K562 (cell line): ENCODE results near the gene PAX2. TPM values are rescaled to one million over a fixed set of nuclear protein-coding genes. Genes with fewer than 3 reads are reported as not detected.

Experiments used
- KAT7 ChIP-seq: sonication (generic); formaldehyde crosslinking; IDR thresholded peaks from 2 replicates; pipeline ENCODE4 v1.8.0; 2022; ENCODE audit warnings: missing genetic modification reagents, mild to moderate bottlenecking, borderline replicate concordance
- KDM2B ChIP-seq: fragments of 250-450 bp; sonication (Bioruptor Pico); IDR thresholded peaks from 2 replicates; pipeline ENCODE4 v1.8.0; 2021; ENCODE audit warnings: mild to moderate bottlenecking, moderate library complexity
- WHSC1 ChIP-seq: IDR thresholded peaks from one replicate; pipeline ENCODE4 v1.6.1; 2012; ENCODE audit warnings: low read length, control low read depth, inconsistent platforms
- polyA plus RNA-seq, 8 experiments: library from polyadenylated mRNA; depleted of rRNA in 4 of 8; stranded (reverse) in 5 of 8; unstranded in 3 of 8; fragments of >200 nt; fragmentation: Nextera tagmentation in 2 of 8; fragmentation: Illumina TruSeq in 1 of 8; extraction: Ambion mirVana in 2 of 8; extraction: Trizol in 1 of 8; gene quantifications; 2 replicates each; pipeline versions ENCODE4 v1.2.1 to v1.2.3, GENCODE V29; 2011 to 2014; ENCODE audit warnings: inconsistent platforms in 1 of 8, missing spikeins in 1 of 8
- total RNA-seq, 7 experiments: library from RNA; depleted of rRNA in 6 of 7; stranded (reverse); fragments of >200 nt in 6 of 7; fragmentation: Illumina TruSeq in 2 of 7; extraction: Trizol in 2 of 7; gene quantifications; 2 replicates each; pipeline versions ENCODE4 v1.2.1 to v1.2.3, GENCODE V29; 2011 to 2021; ENCODE audit warnings: low replicate concordance in 1 of 7
- TF ChIP-seq, protein P1 (sequence below): fragments of 450-650 bp; conservative IDR thresholded peaks from 2 replicates; pipeline ENCODE4 v1.6.1; 2016; ENCODE audit warnings: missing genetic modification characterization, low read depth, mild to moderate bottlenecking, control low read depth, missing compliant biosample characterization
- TF ChIP-seq, protein P2 (sequence below): IDR thresholded peaks from 2 replicates; pipeline ENCODE4 v1.6.1; 2011; ENCODE audit not compliant: insufficient read length; ENCODE audit errors: extremely low read depth
- TF ChIP-seq, protein P3 (sequence below): fragments of 450-650 bp; IDR thresholded peaks from 2 replicates; pipeline ENCODE4 v1.6.1; 2016; ENCODE audit warnings: antibody characterized with exemption

The PAX2 gene
- total and polyA plus RNA-seq, 9 of the 15 experiments (the other 6 are each of a cell fraction or from before 2014, with no cell fraction given) = not detected

DNA sequence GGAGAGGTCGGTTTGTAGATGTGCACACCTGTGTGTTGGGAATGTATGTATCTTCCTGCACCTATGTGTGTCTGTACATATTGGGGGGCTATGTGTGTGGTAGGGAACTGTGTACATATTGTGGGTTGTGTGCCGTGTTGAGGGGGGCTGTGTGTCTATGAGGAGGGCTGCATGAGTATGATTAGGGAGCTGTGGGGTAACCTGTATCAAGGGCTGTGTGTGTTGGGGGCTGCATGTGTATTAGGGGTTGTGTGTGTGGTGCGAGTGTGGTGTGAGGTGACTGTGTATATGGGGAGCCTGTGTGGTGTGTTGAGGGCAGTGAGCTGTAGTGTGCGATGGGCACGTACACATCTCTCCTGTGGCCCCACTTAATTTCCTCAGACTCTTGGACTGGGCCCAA lies 22.2 kb upstream of the PAX2 start (continued):
- TF ChIP-seq, protein P1, sequence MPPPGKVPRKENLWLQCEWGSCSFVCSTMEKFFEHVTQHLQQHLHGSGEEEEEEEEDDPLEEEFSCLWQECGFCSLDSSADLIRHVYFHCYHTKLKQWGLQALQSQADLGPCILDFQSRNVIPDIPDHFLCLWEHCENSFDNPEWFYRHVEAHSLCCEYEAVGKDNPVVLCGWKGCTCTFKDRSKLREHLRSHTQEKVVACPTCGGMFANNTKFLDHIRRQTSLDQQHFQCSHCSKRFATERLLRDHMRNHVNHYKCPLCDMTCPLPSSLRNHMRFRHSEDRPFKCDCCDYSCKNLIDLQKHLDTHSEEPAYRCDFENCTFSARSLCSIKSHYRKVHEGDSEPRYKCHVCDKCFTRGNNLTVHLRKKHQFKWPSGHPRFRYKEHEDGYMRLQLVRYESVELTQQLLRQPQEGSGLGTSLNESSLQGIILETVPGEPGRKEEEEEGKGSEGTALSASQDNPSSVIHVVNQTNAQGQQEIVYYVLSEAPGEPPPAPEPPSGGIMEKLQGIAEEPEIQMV (tag) = no peak
- TF ChIP-seq WHSC1 = no peak
- TF ChIP-seq KDM2B (CRISPR knock-in tag) = no peak
- TF ChIP-seq, protein P2, sequence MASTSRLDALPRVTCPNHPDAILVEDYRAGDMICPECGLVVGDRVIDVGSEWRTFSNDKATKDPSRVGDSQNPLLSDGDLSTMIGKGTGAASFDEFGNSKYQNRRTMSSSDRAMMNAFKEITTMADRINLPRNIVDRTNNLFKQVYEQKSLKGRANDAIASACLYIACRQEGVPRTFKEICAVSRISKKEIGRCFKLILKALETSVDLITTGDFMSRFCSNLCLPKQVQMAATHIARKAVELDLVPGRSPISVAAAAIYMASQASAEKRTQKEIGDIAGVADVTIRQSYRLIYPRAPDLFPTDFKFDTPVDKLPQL = no peak
- TF ChIP-seq, protein P3, sequence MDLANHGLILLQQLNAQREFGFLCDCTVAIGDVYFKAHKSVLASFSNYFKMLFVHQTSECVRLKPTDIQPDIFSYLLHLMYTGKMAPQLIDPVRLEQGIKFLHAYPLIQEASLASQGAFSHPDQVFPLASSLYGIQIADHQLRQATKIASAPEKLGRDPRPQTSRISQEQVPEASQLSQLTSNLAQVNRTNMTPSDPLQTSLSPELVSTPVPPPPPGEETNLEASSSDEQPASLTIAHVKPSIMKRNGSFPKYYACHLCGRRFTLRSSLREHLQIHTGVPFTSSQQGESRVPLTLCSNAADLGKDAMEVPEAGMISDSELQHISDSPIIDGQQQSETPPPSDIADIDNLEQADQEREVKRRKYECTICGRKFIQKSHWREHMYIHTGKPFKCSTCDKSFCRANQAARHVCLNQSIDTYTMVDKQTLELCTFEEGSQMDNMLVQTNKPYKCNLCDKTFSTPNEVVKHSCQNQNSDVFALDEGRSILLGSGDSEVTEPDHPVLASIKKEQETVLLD = no peak
- TF ChIP-seq KAT7 (CRISPR knock-in tag) = no peak
